GM19238 (cell line): ENCODE measurements around the gene COMMD9.

Experiments used
- DNase-seq: peaks from one replicate; pipeline ENCODE4 v3.0.0; 2011; ENCODE audit warnings: low spot score; ENCODE audit not compliant: insufficient read length

COMMD9 gene

DNA sequence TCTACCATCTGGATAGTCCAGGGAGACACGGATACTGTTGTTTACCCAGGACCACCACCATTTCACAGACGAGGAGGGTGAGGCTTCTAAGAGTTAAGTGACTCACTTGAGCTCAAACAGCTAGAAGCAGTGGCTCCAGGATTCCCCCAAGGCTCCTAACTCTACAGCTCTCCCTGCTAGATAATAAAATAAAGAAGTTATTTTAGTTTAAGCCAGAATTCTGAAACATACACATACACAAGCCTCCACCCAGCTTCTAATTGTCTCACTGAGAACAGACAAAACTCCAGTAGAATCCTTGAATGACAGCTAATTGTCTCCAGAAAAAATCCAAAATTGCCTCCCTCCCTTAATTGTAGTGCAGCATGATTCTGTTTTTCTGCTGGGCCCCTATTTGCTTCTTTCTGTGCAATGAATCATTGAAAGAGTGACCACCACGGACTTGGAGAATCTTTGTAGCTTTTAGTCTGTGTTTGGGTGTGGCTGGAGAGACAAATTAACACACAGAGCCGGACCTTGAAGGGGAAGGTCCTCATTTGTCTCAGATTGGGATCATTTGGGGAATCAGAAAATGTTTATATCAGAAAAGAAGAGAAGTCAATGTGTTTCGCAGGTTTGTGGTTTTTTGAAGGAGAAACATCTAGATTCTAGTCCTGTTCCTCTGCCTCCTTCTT is 64.9 kb downstream of the COMMD9 start:
- DNase-seq: no peak

DNA sequence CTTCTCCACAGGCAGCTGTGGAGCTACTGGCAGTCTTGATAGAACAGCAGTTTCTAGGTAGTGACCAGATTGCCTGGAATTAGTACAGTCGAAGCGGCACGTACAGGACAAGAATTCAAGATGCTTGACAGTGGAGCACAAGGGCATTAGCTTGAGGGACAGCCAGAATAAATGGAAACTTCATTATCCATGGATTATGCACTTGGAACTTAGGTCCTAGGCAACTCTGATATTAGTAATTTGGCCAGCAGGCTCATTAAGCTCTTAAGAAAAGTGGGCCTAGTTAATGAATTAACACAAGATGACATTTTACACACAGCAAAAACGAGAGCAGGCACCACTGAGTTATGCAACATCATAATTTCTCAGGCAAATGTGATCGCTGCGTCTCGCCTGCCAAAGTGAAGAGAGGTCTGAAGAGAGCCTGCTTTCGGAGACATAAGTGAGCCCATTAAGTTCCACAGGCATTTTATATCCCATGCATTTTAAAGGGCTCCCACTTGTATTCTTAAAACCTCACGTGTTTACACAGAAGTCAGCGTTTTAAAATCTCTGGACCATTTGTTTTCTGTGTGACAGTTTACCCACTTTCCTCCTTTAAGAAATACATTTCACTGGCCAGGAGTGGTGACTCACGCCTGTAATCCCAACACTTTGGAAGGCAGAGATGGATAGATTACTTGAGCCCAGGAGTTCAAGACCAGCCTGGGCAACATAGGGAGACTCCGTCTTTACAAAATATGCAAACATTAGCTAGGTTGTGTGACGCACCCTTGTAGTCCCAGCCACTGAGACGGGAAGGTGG is 66.2 kb downstream of the COMMD9 start:
- DNase-seq: no peak
